Smooth muscle cell (in vitro differentiated cells): ENCODE data around the gene SHD. TPM values are rescaled to one million over a fixed set of nuclear protein-coding genes. Genes with fewer than 3 reads are reported as not detected.
"Not testable (repeated sequence)": the region's sequence is repeated elsewhere in the genome, so short reads cannot be mapped to it uniquely, and the experiment has no call there.

ENCODE experiments used
- DNase-seq: peaks from one replicate; lab custom pipeline; 2025; ENCODE audit not compliant: unreplicated experiment; lab: John Stamatoyannopoulos, UW
- H2AFZ ChIP-seq: fragments of 200-600 bp; sonication (generic); 2 replicates; pipeline ENCODE4 v1.6.0; 2016; ENCODE audit warnings: antibody characterized with exemption, low read depth, mild to moderate bottlenecking
- H3F3A ChIP-seq: fragments of 200-600 bp; sonication (generic); 2 replicates; pipeline ENCODE4 v1.6.0; 2017; ENCODE audit warnings: antibody characterized with exemption, low read depth
- H3K27ac ChIP-seq: fragments of 200-600 bp; sonication (generic); 2 replicates; pipeline ENCODE4 v1.5.1; 2016; ENCODE audit warnings: low read depth, mild to moderate bottlenecking
- H3K27me3 ChIP-seq: fragments of 200-600 bp; sonication (generic); 2 replicates; pipeline ENCODE4 v1.6.1; 2016; ENCODE audit warnings: low read depth, mild to moderate bottlenecking
- H3K36me3 ChIP-seq: fragments of 200-600 bp; sonication (generic); 2 replicates; pipeline ENCODE4 v1.5.1; 2016; ENCODE audit warnings: low read depth
- H3K4me1 ChIP-seq: fragments of 200-600 bp; sonication (generic); 2 replicates; pipeline ENCODE4 v1.5.1; 2016; ENCODE audit warnings: low read depth
- H3K4me2 ChIP-seq: fragments of 200-600 bp; sonication (generic); 2 replicates; pipeline ENCODE4 v1.6.0; 2016; ENCODE audit warnings: mild to moderate bottlenecking
- H3K4me3 ChIP-seq: fragments of 200-600 bp; sonication (generic); 2 replicates; pipeline ENCODE4 v1.5.1; 2016; ENCODE audit warnings: mild to moderate bottlenecking
- H3K79me2 ChIP-seq: fragments of 200-600 bp; sonication (generic); 2 replicates; pipeline ENCODE4 v1.6.0; 2016; ENCODE audit warnings: low read depth, mild to moderate bottlenecking
- H3K9ac ChIP-seq: fragments of 200-600 bp; sonication (generic); 2 replicates; pipeline ENCODE4 v1.6.0; 2016; ENCODE audit warnings: low read depth
- H3K9me3 ChIP-seq: fragments of 200-600 bp; sonication (generic); replicated peaks from 2 replicates; pipeline ENCODE4 v1.5.1; 2016; ENCODE audit warnings: low read depth
- H4K20me1 ChIP-seq: fragments of 200-600 bp; sonication (generic); 2 replicates; pipeline ENCODE4 v1.6.0; 2016; ENCODE audit warnings: low read depth
- CTCF ChIP-seq: fragments of 200-600 bp; sonication (generic); IDR thresholded peaks from 2 replicates; pipeline ENCODE4 v1.5.1; 2017; ENCODE audit warnings: borderline replicate concordance, mild to moderate bottlenecking, antibody characterized with exemption; ENCODE audit not compliant: insufficient read depth, poor library complexity, severe bottlenecking
- WGBS: methylation state at CpG from one replicate; pipeline ENCODE4 v1.1.7; 2016; ENCODE audit warnings: low lambda C conversion rate; 5-methylcytosine and 5-hydroxymethylcytosine counted together
- polyA plus RNA-seq: library from polyadenylated mRNA; unstranded; fragments of >200 nt; fragmentation: Nextera tagmentation; extraction: Ambion mirVana; gene quantifications from 2 replicates; pipeline ENCODE4 v1.2.1, GENCODE V29; 2016
- total RNA-seq: library from RNA; depleted of rRNA; stranded (reverse); fragments of >200 nt; gene quantifications from 2 replicates; pipeline ENCODE4 v1.2.3, GENCODE V29; 2014

Gene SHD
- total and polyA plus RNA-seq, 2 experiments from 2014 or later = not detected

GRCh38 chr19:4327877-4328242 is 48.8 kb downstream of the SHD start:
- no peaks in the 10 kb centered on the region for H3K9me3 ChIP-seq
- H2AFZ ChIP-seq = peak overlapping the region; percentile 66
- peaks cover 9% of the 10 kb centered on the region for H3K4me1 ChIP-seq
- no peaks in the 10 kb centered on the region for H3K27me3 ChIP-seq
- WGBS = 9% methylated on average over 11 of the region's 13 CpGs
- peak overlapping the region; percentile 49 for H3K4me3 ChIP-seq
- no peak overlapping the region for H3K9ac ChIP-seq
- no peak overlapping the region for H3K27ac ChIP-seq
- no peaks in the 10 kb centered on the region for H3K79me2 ChIP-seq
- no peaks in the 10 kb centered on the region for H3K36me3 ChIP-seq
- DNase-seq = no peak
- TF ChIP-seq CTCF = no peak
- no peaks in the 10 kb centered on the region for H3F3A ChIP-seq
- H4K20me1 ChIP-seq = no peaks in the 10 kb centered on the region
- H3K4me2 ChIP-seq = peak overlapping the region; percentile 83

DNA sequence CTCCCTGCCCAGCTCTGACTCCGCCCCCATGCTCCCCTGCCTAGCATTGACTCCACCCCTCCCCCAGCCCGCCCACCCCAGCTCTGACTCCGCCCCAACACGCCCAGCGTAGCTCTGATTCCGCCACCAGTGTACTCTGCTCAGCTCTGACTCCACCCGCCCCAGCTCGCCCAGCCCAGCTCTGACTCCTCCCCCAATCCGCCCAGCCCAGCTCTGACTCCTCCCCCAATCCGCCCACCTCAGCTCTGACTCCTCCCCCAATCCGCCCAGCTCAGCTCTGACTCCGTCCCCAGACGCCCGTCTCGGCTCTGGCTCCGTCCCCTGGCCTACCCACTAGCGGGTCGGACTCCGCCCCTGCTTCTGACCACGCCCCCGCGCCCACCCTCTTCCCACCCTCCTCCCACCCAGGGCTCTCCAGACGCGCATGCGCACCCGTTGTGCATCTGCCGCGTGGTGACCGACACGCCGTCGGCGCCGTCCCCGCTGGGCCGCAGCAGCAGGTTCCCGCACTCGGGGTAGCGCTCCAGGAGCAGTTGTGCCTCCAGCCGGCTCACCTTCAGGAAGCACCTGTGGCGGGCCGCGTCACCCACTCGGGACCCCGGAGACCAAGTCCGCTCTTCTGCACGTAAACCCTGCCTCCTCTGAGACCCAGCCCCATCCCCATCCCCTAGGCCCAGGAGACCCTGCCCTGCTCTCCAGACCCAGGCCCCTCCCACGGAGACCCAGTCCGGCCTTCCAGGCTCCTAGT is 49.4 kb downstream of the SHD start:
- H3K27me3 ChIP-seq = no peaks in the 10 kb centered on the region
- no peaks in the 10 kb centered on the region for H4K20me1 ChIP-seq
- 6% methylated on average over 20 of the region's 49 CpGs for WGBS
- peak overlapping the region; percentile 49 for H3K4me3 ChIP-seq
- no peak overlapping the region for H3K9ac ChIP-seq
- peaks cover 9% of the 10 kb centered on the region for H3K4me1 ChIP-seq
- peak overlapping the region; percentile 85 for H3K4me2 ChIP-seq
- H3F3A ChIP-seq = no peaks in the 10 kb centered on the region
- no peaks in the 10 kb centered on the region for H3K79me2 ChIP-seq
- no peaks in the 10 kb centered on the region for H3K9me3 ChIP-seq
- TF ChIP-seq CTCF = no peak
- peak overlapping the region; percentile 24 for H2AFZ ChIP-seq
- no peak overlapping the region for H3K27ac ChIP-seq
- peak; percentile 90 for DNase-seq
- H3K36me3 ChIP-seq = no peaks in the 10 kb centered on the region

DNA sequence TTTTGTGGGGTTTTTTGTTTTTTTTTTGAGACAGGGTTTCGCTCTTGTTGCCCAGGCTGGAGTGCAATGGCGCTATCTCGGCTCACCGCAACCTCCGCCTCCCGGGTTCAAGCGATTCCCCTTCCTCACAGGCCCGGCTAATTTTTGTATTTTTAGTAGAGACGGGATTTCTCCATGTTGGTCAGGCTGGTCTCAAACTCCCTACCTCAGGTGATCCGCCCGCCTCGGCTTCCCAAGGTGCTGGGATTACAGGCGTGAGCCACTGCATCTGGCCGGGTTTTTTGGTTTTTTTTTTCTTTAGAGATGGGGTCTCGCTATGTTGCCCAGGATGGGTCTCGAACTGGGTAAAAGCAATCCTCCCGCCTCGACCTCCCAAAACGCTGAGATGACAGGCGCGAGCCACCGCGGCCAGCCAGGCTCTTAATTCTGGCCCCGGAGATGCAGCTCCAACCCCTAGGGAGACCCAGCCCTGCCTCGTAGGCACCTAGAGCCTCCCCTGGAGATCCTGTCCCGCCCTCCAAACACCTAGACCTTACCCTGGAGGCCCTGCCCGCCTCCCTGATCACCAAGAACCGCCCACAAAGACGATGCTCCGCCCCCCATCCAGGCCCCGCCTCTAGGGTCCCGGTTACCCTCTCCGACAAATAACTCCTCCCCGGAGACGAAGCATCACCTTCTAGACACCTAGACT is 50.1 kb downstream of the SHD start:
- WGBS = 75% methylated on average over 33 of the region's 35 CpGs
- H3K79me2 ChIP-seq, H3K9me3 ChIP-seq, H3K9ac ChIP-seq, H3K36me3 ChIP-seq, H4K20me1 ChIP-seq, DNase-seq, H3K27me3 ChIP-seq, H3K27ac ChIP-seq, H3K4me1 ChIP-seq, H3F3A ChIP-seq: not testable (repeated sequence)
- peak overlapping the region; percentile 85 for H3K4me2 ChIP-seq
- peak overlapping the region; percentile 24 for H2AFZ ChIP-seq
- H3K4me3 ChIP-seq = peak overlapping the region; percentile 42

GRCh38 chr19:4329858-4330257 is 50.8 kb downstream of the SHD start:
- no peak for DNase-seq
- Histone ChIP-seq H3K4me2 (no peak overlapping the region), H3K27me3 (no peaks in the 10 kb centered on the region), H3K4me3 (no peak overlapping the region), H3K36me3 (no peaks in the 10 kb centered on the region), H3F3A (no peaks in the 10 kb centered on the region), H3K9ac (no peak overlapping the region), H3K79me2 (no peaks in the 10 kb centered on the region), H2AFZ (no peak overlapping the region), H3K9me3 (no peaks in the 10 kb centered on the region), H3K27ac (no peak overlapping the region), H4K20me1 (no peaks in the 10 kb centered on the region), H3K4me1 (peaks cover 9% of the 10 kb centered on the region)
- WGBS = 95% methylated on average over 19 of the region's 19 CpGs
- TF ChIP-seq CTCF = no peak
